Endothelial cell of umbilical vein (primary cell): Measurements from ENCODE around the gene PLCXD3. TPM values are rescaled to one million over a fixed set of nuclear protein-coding genes. Genes with fewer than 3 reads are reported as not detected.

Source experiments
- BruUV-seq: library from RNA; stranded (reverse); fragments of 400-500 nt; replicated peaks from 2 replicates; lab custom pipeline; 2021; lab: Mats Ljungman, UMichigan
- CTCF ChIA-PET: fragments of 300-600, 350-600 bp; sonication (Branson Sonifier 250); formaldehyde crosslinking; loops from one replicate; lab custom pipeline; 2021; ENCODE audit warnings: antibody characterized with exemption, inconsistent platforms; lab: Charles Lee
- POLR2A ChIA-PET: fragments of 300-600, 350-600 bp; sonication (Branson Sonifier 250); formaldehyde crosslinking; loops from one replicate; lab custom pipeline; 2021; ENCODE audit warnings: antibody characterized with exemption, inconsistent platforms; lab: Charles Lee
- DNase-seq: peaks from one replicate; pipeline ENCODE4 v3.0.0-alpha.2; 2011; ENCODE audit warnings: low read depth, low spot score
- FAIRE-seq: peaks from 2 replicates; lab custom pipeline; 2011; peaks lifted over from hg19 to GRCh38; lab: Jason Lieb, UNC
- H2AFZ ChIP-seq: 2 replicates; pipeline ENCODE4 v1.6.0; 2012; ENCODE audit warnings: low read depth, low read length, control low read depth, inconsistent platforms
- H3K27ac ChIP-seq: 2 replicates; pipeline ENCODE4 v1.5.1; 2011; ENCODE audit warnings: low read depth, mild to moderate bottlenecking, control low read depth, low read length, moderate library complexity; ENCODE audit not compliant: insufficient read depth
- H3K27me3 ChIP-seq, 2 experiments: 2 replicates each; pipeline versions ENCODE4 v1.6.0 to v1.6.1; 2011; ENCODE audit warnings: low read length in 2 of 2, mixed read lengths in 1 of 2; ENCODE audit not compliant: control insufficient read depth in 2 of 2, insufficient read depth in 2 of 2
- H3K36me3 ChIP-seq, 2 experiments: 2 replicates in 1 of 2; 3 replicates in 1 of 2; pipeline ENCODE4 v1.5.1; 2011; ENCODE audit warnings: low read length in 2 of 2, mild to moderate bottlenecking in 1 of 2, moderate library complexity in 1 of 2; ENCODE audit not compliant: control insufficient read depth in 2 of 2, insufficient read depth in 2 of 2; ENCODE audit errors: extremely low read depth in 1 of 2
- H3K4me1 ChIP-seq: 3 replicates; pipeline ENCODE4 v1.5.1; 2011; ENCODE audit warnings: mild to moderate bottlenecking, low read length; ENCODE audit not compliant: control insufficient read depth, insufficient read depth; ENCODE audit errors: extremely low read depth
- H3K4me2 ChIP-seq: 2 replicates; pipeline ENCODE4 v1.6.1; 2011; ENCODE audit warnings: low read length, control low read depth, mixed read lengths; ENCODE audit not compliant: insufficient read depth
- H3K4me3 ChIP-seq, 3 experiments: fragments of 200-600 bp in 1 of 3; sonication (generic), shearing (Covaris generic) in 1 of 3; replicated peaks in 1 of 3; 2 replicates each; pipeline ENCODE4 v1.5.1; 2011 to 2016; ENCODE audit warnings: control low read depth in 3 of 3, low read length in 3 of 3, mild to moderate bottlenecking in 2 of 3, inconsistent platforms in 1 of 3, low read depth in 1 of 3, moderate library complexity in 1 of 3; ENCODE audit not compliant: insufficient read depth in 1 of 3
- H3K79me2 ChIP-seq: 2 replicates; pipeline ENCODE4 v1.6.0; 2012; ENCODE audit warnings: low read length, inconsistent platforms; ENCODE audit not compliant: control insufficient read depth, insufficient read depth
- H3K9ac ChIP-seq: replicated peaks from 2 replicates; pipeline ENCODE3; 2011; ENCODE audit warnings: low read length, control low read depth; ENCODE audit not compliant: insufficient read depth; ENCODE audit errors: extremely low read depth
- H3K9me1 ChIP-seq: replicated peaks from 3 replicates; pipeline ENCODE4 v1.6.0; 2011; ENCODE audit warnings: mild to moderate bottlenecking, low read length; ENCODE audit not compliant: control insufficient read depth, insufficient read depth; ENCODE audit errors: extremely low read depth
- H3K9me3 ChIP-seq: replicated peaks from 2 replicates; pipeline ENCODE4 v1.5.1; 2012; ENCODE audit warnings: low read length, inconsistent platforms; ENCODE audit not compliant: control insufficient read depth, insufficient read depth
- H4K20me1 ChIP-seq: replicated peaks from 2 replicates; pipeline ENCODE3; 2011; ENCODE audit warnings: mild to moderate bottlenecking, low read length; ENCODE audit not compliant: control insufficient read depth, insufficient read depth; ENCODE audit errors: extremely low read depth
- EZH2 ChIP-seq: IDR thresholded peaks from 2 replicates; pipeline ENCODE4 v1.6.1; 2012; ENCODE audit warnings: borderline replicate concordance, low read depth, mild to moderate bottlenecking, moderate library complexity, low read length, inconsistent platforms; ENCODE audit not compliant: severe bottlenecking
- FOS ChIP-seq: IDR thresholded peaks from 2 replicates; pipeline ENCODE4 v1.6.1; 2011; ENCODE audit warnings: mild to moderate bottlenecking, low read length, moderate library complexity, borderline replicate concordance; ENCODE audit not compliant: insufficient read depth
- GATA2 ChIP-seq: IDR thresholded peaks from 2 replicates; pipeline ENCODE4 v1.7.0; 2011; ENCODE audit warnings: low read depth, mild to moderate bottlenecking, moderate library complexity, mixed read lengths, low read length; ENCODE audit not compliant: insufficient read length, insufficient read depth
- JUN ChIP-seq: IDR thresholded peaks from 2 replicates; pipeline ENCODE4 v1.6.1; 2011; ENCODE audit warnings: borderline replicate concordance, low read depth; ENCODE audit not compliant: insufficient read length, insufficient read depth
- MYC ChIP-seq: IDR thresholded peaks from one replicate; pipeline ENCODE4 v1.6.1; 2011; ENCODE audit warnings: mild to moderate bottlenecking, low read depth, low read length
- POLR2A ChIP-seq: IDR thresholded peaks from 2 replicates; pipeline ENCODE4 v1.6.1; 2012; ENCODE audit warnings: low read depth, mild to moderate bottlenecking, control low read depth, low read length
- POLR2AphosphoS5 ChIP-seq: IDR thresholded peaks from 2 replicates; pipeline ENCODE4 v1.6.1; 2012; ENCODE audit warnings: low read depth, mild to moderate bottlenecking, control low read depth, low read length, moderate library complexity; ENCODE audit not compliant: insufficient read depth
- dilution Hi-C: fragments of 300-500 bp; cut with MboI; formaldehyde crosslinking; loops from one replicate; pipeline ENCODE4 v1.15.0; 2019; ENCODE audit warnings: low sequenced_read_pairs; ENCODE audit not compliant: extremely low pct_ligation_motif_present
- intact Hi-C: fragments of 100-400 bp; cut with micrococcal nuclease; formaldehyde crosslinking; loops from one replicate; pipeline ENCODE4 v1.10.0; 2022
- polyA plus RNA-seq, 4 experiments: library from polyadenylated mRNA; depleted of rRNA in 3 of 4; stranded (reverse) in 3 of 4; unstranded in 1 of 4; fragments of >200 nt; gene quantifications; 2 replicates each; pipeline versions ENCODE4 v1.2.1 to v1.2.3, GENCODE V29; 2011 to 2012; ENCODE audit warnings: missing spikeins in 1 of 4
- total RNA-seq: library from RNA; stranded (reverse); gene quantifications from 2 replicates; pipeline ENCODE4 v1.2.3, GENCODE V29; 2021
- TF ChIP-seq, protein P1 (sequence below), 2 donors: IDR thresholded peaks; 1 replicate in 1 of 2; 2 replicates in 1 of 2; pipeline ENCODE4 v1.5.1; 2011; ENCODE audit warnings: low read length in 2 of 2, mild to moderate bottlenecking in 2 of 2, moderate library complexity in 2 of 2, control low read depth in 1 of 2, inconsistent platforms in 1 of 2, low read depth in 1 of 2; ENCODE audit not compliant: insufficient read depth in 1 of 2; ENCODE audit errors: extremely low read depth in 1 of 2
- TF ChIP-seq, protein P2 (sequence below): IDR thresholded peaks from 2 replicates; pipeline ENCODE4 v1.6.1; 2011; ENCODE audit not compliant: insufficient read depth, insufficient read length

The PLCXD3 gene
- total and polyA plus RNA-seq, 2 donors (not counting 3 experiments of a cell fraction or from before 2014, with no cell fraction given) = not detected

DNA sequence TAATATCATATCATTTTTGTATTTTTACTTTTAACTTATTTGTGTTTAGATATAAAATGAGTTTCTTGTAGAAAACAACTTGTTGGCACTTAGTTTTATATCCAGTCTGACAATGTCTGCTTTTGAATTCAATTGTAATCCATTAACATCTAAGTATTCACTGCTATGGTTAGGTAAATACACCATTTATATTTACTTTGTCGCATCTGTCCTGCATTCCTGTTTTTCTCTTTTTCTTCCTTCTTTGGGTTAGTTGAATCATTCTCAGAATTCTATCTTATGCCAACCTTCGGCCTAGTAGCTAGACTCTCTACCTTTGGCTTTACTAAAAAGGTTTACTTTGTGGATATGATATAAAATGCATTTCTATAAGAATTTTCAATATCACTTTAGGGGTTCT is 107.6 kb downstream of the PLCXD3 start:
- CTCF ChIA-PET = no interaction called here
- Histone ChIP-seq H3K9me3 (no peaks in the 10 kb centered on the region), H3K27me3 (no peaks in the 10 kb centered on the region), H3K27ac (no peak overlapping the region), H3K4me2 (no peak overlapping the region), H3K36me3 (no peaks in the 10 kb centered on the region), H2AFZ (no peak overlapping the region), H4K20me1 (no peaks in the 10 kb centered on the region), H3K9ac (no peak overlapping the region), H3K4me1 (no peaks in the 10 kb centered on the region), H3K79me2 (no peaks in the 10 kb centered on the region), H3K9me1 (no peaks in the 10 kb centered on the region), H3K4me3 (no peak overlapping the region)
- DNase-seq (no peak), FAIRE-seq (no peak)
- POLR2A ChIA-PET = no interaction called here
- TF ChIP-seq POLR2A (no peak), POLR2AphosphoS5 (no peak), FOS (no peak), GATA2 (no peak), EZH2 (no peak), MYC (no peak), JUN (no peak)
- TF ChIP-seq, protein P1, sequence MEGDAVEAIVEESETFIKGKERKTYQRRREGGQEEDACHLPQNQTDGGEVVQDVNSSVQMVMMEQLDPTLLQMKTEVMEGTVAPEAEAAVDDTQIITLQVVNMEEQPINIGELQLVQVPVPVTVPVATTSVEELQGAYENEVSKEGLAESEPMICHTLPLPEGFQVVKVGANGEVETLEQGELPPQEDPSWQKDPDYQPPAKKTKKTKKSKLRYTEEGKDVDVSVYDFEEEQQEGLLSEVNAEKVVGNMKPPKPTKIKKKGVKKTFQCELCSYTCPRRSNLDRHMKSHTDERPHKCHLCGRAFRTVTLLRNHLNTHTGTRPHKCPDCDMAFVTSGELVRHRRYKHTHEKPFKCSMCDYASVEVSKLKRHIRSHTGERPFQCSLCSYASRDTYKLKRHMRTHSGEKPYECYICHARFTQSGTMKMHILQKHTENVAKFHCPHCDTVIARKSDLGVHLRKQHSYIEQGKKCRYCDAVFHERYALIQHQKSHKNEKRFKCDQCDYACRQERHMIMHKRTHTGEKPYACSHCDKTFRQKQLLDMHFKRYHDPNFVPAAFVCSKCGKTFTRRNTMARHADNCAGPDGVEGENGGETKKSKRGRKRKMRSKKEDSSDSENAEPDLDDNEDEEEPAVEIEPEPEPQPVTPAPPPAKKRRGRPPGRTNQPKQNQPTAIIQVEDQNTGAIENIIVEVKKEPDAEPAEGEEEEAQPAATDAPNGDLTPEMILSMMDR (IDR thresholded peaks at IDR 0.05; ENCODE audit: extremely low read depth in 1 of 2, insufficient read depth in 1 of 2, low read depth in 1 of 2, low read length in 2 of 2) = no peak
- TF ChIP-seq, protein P2, sequence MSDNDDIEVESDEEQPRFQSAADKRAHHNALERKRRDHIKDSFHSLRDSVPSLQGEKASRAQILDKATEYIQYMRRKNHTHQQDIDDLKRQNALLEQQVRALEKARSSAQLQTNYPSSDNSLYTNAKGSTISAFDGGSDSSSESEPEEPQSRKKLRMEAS = no peak
- dilution Hi-C loops = no loop called here
- BruUV-seq = no TSS peak
- intact Hi-C loops = no loop called here
